K562 (cell line): ENCODE measurements around the gene MRPL4. TPM values are rescaled to one million over a fixed set of nuclear protein-coding genes. Genes with fewer than 3 reads are reported as not detected.

Experiments
- ARID4B ChIP-seq: sonication (generic); formaldehyde crosslinking; IDR thresholded peaks from 2 replicates; pipeline ENCODE4 v1.8.0; 2022; ENCODE audit warnings: mild to moderate bottlenecking, missing genetic modification reagents
- BCL6 ChIP-seq: fragments of 250-450 bp; sonication (Bioruptor Pico); IDR thresholded peaks from 2 replicates; pipeline ENCODE4 v1.4.0; 2020
- CHCHD3 ChIP-seq: fragments of 250-450 bp; sonication (Bioruptor Pico); IDR thresholded peaks from 2 replicates; pipeline ENCODE4 v2.1.2; 2022; ENCODE audit warnings: mild to moderate bottlenecking
- ESRRB ChIP-seq: fragments of 250-450 bp; sonication (Bioruptor Pico); IDR thresholded peaks from 2 replicates; pipeline ENCODE4 v1.5.0; 2020; ENCODE audit warnings: mild to moderate bottlenecking, moderate library complexity, borderline replicate concordance
- HDGF ChIP-seq: fragments of 450-650 bp; IDR thresholded peaks from 2 replicates; pipeline ENCODE4 v1.6.1; 2016
- HIVEP1 ChIP-seq: fragments of 250-450 bp; sonication (Bioruptor Pico); IDR thresholded peaks from 2 replicates; pipeline ENCODE4 v1.4.0; 2020; ENCODE audit warnings: mild to moderate bottlenecking
- HMBOX1 ChIP-seq: sonication (generic); IDR thresholded peaks from 2 replicates; pipeline ENCODE4 v1.6.1; 2016
- HMGN3 ChIP-seq: IDR thresholded peaks from 2 replicates; pipeline ENCODE4 v1.6.1; 2011; ENCODE audit warnings: borderline replicate concordance, low read depth, mild to moderate bottlenecking, mixed read lengths, low read length; ENCODE audit not compliant: insufficient read length; ENCODE audit errors: extremely low read depth
- KDM4B ChIP-seq, 2 experiments: fragments of 450-650 bp in 1 of 2; sonication (generic) in 1 of 2; IDR thresholded peaks; 2 replicates each; pipeline ENCODE4 v1.6.1; 2016 to 2017; ENCODE audit warnings: borderline replicate concordance in 2 of 2, antibody characterized with exemption in 1 of 2, low read depth in 1 of 2, mild to moderate bottlenecking in 1 of 2
- MLX ChIP-seq, 2 experiments: fragments of 450-650 bp in 1 of 2; sonication (generic) in 1 of 2; formaldehyde crosslinking; conservative IDR thresholded peaks; 2 replicates each; pipeline versions ENCODE4 v1.4.0 to v1.8.1; 2020 to 2022; ENCODE audit warnings: mild to moderate bottlenecking in 1 of 2, missing genetic modification reagents in 1 of 2
- SREBF2 ChIP-seq: sonication (generic); formaldehyde crosslinking; IDR thresholded peaks from 2 replicates; pipeline ENCODE4 v1.4.0; 2020; ENCODE audit warnings: mild to moderate bottlenecking, missing genetic modification reagents
- TEAD2 ChIP-seq: fragments of 450-650 bp; IDR thresholded peaks from 2 replicates; pipeline ENCODE4 v1.6.1; 2016; ENCODE audit warnings: missing genetic modification characterization, control low read depth, missing compliant biosample characterization
- TEAD4 ChIP-seq, 2 experiments: sonication (generic) in 1 of 2; formaldehyde crosslinking in 1 of 2; IDR thresholded peaks; 2 replicates each; pipeline versions ENCODE4 v1.6.1 to v1.8.0; 2012 to 2022; ENCODE audit warnings: borderline replicate concordance in 1 of 2, inconsistent platforms in 1 of 2, low read length in 1 of 2, mild to moderate bottlenecking in 1 of 2, missing genetic modification reagents in 1 of 2
- U2AF2 ChIP-seq: fragments of 200-400 bp; formaldehyde crosslinking; optimal IDR thresholded peaks from 2 replicates; pipeline ENCODE3; 2017; ENCODE audit warnings: low read depth, mild to moderate bottlenecking, low read length
- ZBTB33 ChIP-seq: sonication (generic); formaldehyde crosslinking; IDR thresholded peaks from 2 replicates; pipeline ENCODE4 v1.8.1; 2023; ENCODE audit warnings: mild to moderate bottlenecking, missing genetic modification reagents
- ZC3H8 ChIP-seq: fragments of 450-650 bp; IDR thresholded peaks from 2 replicates; pipeline ENCODE4 v1.6.1; 2017
- ZNF143 ChIP-seq: sonication (generic); formaldehyde crosslinking; IDR thresholded peaks from 2 replicates; pipeline ENCODE4 v1.9.0; 2022; ENCODE audit warnings: mild to moderate bottlenecking, missing genetic modification reagents
- ZNF347 ChIP-seq: fragments of 450-650 bp; formaldehyde crosslinking; IDR thresholded peaks from 2 replicates; pipeline ENCODE4 v1.4.0; 2020; ENCODE audit warnings: low read depth, mild to moderate bottlenecking, moderate library complexity
- ZNF384 ChIP-seq: IDR thresholded peaks from 2 replicates; pipeline ENCODE4 v1.6.1; 2012; ENCODE audit warnings: low read depth, low read length, improper control_type of control experiment
- ZNF41 ChIP-seq: fragments of 250-450 bp; sonication (Bioruptor Pico); conservative IDR thresholded peaks from 2 replicates; pipeline ENCODE4 v1.4.0; 2020; ENCODE audit warnings: mild to moderate bottlenecking
- ZNF551 ChIP-seq: fragments of 250-450 bp; sonication (Bioruptor Pico); IDR thresholded peaks from 2 replicates; pipeline ENCODE4 v1.5.0; 2021; ENCODE audit warnings: mild to moderate bottlenecking, moderate library complexity
- polyA plus RNA-seq, 8 experiments: library from polyadenylated mRNA; depleted of rRNA in 4 of 8; stranded (reverse) in 5 of 8; unstranded in 3 of 8; fragments of >200 nt; fragmentation: Nextera tagmentation in 2 of 8; fragmentation: Illumina TruSeq in 1 of 8; extraction: Ambion mirVana in 2 of 8; extraction: Trizol in 1 of 8; gene quantifications; 2 replicates each; pipeline versions ENCODE4 v1.2.1 to v1.2.3, GENCODE V29; 2011 to 2014; ENCODE audit warnings: inconsistent platforms in 1 of 8, missing spikeins in 1 of 8
- total RNA-seq, 7 experiments: library from RNA; depleted of rRNA in 6 of 7; stranded (reverse); fragments of >200 nt in 6 of 7; fragmentation: Illumina TruSeq in 2 of 7; extraction: Trizol in 2 of 7; gene quantifications; 2 replicates each; pipeline versions ENCODE4 v1.2.1 to v1.2.3, GENCODE V29; 2011 to 2021; ENCODE audit warnings: low replicate concordance in 1 of 7

Gene MRPL4
- total and polyA plus RNA-seq, 9 of the 15 experiments (the other 6 are each of a cell fraction or from before 2014, with no cell fraction given): 1.4 to 239 (median 64.9) TPM

GRCh38 chr19:10305139-10305806 is 53.3 kb downstream of the MRPL4 start (continued):
- TF ChIP-seq ARID4B (0 out of 2 replicates have a peak, but pooled peaks have one; percentile 22), U2AF2 (no peak), MLX (CRISPR knock-in tag; conservative IDR thresholded peaks at IDR 0.05) (no peak), ZNF41 (no peak), KDM4B (IDR thresholded peaks at IDR 0.05; ENCODE audit: borderline replicate concordance in 2 of 2, low read depth in 1 of 2) (no peak), ZBTB33 (CRISPR knock-in tag) (no peak), CHCHD3 (no peak), BCL6 (CRISPR knock-in tag) (no peak), ZC3H8 (no peak), HIVEP1 (CRISPR knock-in tag) (no peak), ZNF384 (no peak), HDGF (no peak), ZNF347 (CRISPR knock-in tag) (no peak), SREBF2 (CRISPR knock-in tag) (no peak), ESRRB (CRISPR knock-in tag) (no peak), TEAD2 (tag) (no peak), ZNF551 (CRISPR knock-in tag) (no peak), HMGN3 (no peak), ZNF143 (CRISPR knock-in tag) (no peak), HMBOX1 (no peak), TEAD4 (IDR thresholded peaks at IDR 0.05; ENCODE audit: low read length) (peak; percentile 14; the same call in 1 of the 2 replicates), TEAD4 (CRISPR knock-in tag; IDR thresholded peaks at IDR 0.05; ENCODE audit: borderline replicate concordance) (no peak)
